GM12801 (cell line): ENCODE measurements around the gene NKX1-2.

Source experiments
- TF ChIP-seq, protein P1 (sequence below): IDR thresholded peaks from one replicate; pipeline ENCODE4 v1.5.1; 2011; ENCODE audit warnings: control low read depth; ENCODE audit not compliant: insufficient read length; ENCODE audit errors: extremely low read depth

NKX1-2 gene

DNA sequence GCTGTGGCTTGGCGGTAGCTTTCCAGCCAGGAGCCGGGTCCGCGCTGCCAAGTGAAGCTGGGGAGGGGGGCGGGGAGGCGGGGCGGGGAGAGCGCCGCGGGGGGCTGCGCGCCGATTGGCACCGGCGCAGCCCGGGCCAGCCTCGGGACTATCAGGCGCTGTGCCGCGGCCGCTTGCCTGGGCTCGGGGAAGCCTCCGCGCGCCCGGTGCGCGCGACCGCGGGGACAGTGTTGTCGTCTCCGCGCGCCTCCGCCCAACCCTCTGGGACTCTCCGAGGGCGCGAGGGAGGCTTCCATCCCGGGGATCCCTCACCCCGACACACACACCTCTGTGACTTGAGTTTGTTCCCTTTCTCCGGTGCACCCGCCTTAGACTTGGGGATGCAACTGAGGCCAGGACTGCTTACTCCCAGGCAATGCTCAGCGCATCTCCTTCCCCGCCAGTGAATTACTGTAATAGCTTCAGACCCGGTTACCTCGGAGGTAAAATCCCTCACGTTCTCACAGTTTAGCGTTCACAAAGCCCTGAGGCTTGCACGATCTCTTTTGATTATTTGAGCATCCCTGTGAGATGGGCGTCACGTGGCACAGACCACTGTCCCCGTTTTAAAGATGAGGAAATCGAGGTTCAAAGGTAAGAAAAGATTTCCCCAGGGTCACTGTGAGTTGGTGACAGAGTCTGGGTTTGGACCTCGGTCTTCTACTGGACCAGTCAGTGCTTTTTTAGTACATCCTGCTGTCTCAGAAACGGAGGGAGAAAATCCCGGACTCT is at the start of gene NKX1-2:
NKX1-2 (minus strand) TSS at position 24 of the 771 bp plus-strand sequence. CDS start 92 bp downstream, outside the sequence.
- TF ChIP-seq, protein P1, sequence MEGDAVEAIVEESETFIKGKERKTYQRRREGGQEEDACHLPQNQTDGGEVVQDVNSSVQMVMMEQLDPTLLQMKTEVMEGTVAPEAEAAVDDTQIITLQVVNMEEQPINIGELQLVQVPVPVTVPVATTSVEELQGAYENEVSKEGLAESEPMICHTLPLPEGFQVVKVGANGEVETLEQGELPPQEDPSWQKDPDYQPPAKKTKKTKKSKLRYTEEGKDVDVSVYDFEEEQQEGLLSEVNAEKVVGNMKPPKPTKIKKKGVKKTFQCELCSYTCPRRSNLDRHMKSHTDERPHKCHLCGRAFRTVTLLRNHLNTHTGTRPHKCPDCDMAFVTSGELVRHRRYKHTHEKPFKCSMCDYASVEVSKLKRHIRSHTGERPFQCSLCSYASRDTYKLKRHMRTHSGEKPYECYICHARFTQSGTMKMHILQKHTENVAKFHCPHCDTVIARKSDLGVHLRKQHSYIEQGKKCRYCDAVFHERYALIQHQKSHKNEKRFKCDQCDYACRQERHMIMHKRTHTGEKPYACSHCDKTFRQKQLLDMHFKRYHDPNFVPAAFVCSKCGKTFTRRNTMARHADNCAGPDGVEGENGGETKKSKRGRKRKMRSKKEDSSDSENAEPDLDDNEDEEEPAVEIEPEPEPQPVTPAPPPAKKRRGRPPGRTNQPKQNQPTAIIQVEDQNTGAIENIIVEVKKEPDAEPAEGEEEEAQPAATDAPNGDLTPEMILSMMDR: no peak

DNA sequence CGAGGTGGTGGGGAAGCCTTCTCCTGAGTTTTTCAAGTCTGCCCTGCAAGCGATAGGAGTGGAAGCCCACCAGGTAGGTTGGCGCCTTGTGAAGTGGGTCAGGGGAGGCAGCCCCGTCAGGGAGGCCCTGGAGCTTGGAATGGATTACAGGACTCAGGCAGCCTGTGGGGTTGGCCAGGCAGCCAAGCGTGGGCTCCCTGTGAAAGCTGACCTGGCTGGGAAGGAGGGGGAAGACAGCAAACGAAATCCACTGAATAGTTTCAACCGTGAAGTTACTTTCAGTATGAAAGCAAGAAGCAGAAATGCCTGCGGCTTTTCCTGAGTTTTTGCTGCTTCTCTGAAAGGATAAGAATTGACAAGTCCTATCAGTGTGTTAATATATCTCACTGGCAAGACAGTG is 48.2 kb upstream of the NKX1-2 start:
- TF ChIP-seq, protein P1: no peak

DNA sequence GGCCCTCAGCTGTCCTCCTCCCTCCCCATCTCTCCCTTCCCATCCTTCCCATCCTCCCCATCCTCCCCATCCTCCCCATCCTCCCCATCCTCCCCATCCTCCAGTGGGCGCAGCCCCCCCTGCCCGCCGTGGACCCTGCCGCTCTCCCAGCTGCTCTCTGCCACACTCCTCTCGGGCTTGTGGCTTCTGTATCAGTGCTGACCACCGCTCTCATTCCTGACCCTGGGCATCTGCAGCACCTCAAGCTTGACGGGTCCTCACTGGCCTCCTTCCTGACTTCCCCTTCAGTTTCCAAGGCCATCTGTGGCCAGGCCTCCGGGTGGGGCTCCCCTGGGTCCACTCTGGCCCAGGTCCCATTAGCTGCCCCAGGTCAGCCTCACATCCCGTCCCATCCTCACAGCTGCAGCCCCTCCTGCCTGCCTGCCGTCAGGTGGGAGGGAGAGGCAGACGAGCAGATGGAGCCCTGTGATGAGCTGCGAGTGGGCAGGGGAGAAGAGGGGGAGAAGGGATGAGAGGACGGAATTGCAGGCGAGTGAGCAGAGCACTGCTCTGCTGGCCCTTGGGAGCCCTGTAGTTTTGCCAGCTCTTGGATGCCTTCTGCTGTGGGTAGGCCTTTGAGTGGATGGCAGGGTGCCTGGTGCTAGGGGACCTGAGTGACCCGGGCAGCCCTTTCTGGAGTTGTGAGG is 47.5 kb upstream of the NKX1-2 start:
- TF ChIP-seq, protein P1: no peak

DNA sequence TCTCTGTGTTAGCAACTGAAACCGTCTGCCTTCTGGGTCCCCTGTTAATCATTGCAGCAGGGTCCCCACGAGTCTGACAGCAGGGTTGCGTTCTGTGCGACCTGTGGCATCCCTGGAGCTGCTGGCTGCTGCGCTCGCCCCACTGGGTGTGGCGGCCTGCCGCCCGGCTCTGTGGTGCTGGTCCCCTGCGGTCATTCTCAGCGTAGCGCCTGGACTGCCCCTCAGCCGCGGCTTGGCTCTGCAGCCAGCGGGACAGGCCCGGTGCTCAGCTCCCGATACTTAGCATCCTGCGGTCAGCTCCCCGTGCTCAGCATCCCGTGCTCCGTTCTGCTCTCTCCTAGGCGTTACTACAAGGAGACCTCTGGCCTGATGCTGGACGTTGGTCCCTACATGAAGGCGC is 46.8 kb upstream of the NKX1-2 start:
- TF ChIP-seq, protein P1: no peak

DNA sequence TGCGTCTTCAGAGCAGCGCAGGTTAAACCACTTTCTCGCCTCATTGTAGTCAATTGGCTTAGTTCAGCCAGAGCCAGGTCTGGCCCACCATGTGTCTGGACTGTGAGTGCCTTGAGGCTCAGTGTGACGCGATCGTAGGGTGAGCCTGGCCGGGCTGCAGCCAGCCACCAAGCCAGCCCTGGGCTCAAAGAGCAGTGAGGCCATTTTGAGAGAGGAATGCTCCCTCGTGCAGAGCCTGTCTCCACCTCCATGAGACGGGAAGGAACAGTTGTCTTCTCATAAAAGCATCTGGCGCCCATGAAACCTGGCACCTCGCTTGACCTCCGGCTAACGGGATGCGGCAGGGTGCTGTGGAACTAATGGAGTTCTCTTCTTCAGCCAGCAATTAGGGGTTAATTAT is 46.3 kb upstream of the NKX1-2 start:
- TF ChIP-seq, protein P1: no peak

DNA sequence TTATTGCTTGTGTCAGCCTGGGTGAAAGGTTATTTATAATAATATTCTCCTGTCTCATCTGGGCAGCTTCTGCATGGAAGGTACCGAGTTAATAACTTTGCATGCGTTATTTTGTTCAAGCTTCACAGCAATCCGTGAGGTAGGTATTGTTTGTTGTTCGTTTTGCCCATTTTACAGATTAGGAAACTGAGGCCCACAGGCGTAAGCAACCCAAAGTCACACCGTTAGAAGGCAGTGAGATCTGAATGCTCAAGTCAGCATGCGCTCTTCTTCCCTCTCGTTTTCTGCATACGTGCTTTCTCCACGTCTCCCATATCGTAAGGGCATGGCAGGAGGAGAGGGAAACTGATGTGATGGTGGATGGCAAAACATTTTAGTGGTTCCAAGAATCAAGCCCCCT is 45.9 kb upstream of the NKX1-2 start:
- TF ChIP-seq, protein P1: no peak

DNA sequence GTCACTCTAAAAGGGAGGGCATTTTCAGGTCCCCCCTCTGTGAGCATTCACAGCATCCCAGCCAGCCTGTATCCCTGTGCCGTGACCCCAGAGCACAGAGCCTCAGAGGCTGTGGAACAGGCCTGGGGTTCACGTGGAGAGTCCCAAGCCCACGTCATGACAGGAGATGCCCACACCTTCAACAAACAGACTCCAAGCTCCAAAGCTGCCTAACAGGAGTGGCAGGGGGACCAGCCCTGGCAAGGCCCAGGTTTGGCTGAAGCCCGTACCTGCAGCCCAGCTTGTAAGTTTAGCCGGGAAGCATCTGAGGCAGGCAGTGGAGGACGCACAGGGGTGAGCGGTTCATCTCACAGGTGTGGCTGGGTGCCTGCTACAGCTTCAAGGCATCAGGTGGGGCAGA is 45.3 kb upstream of the NKX1-2 start:
- TF ChIP-seq, protein P1: no peak
